ENCODE results near the gene EFEMP2. TPM values are rescaled to one million over a fixed set of nuclear protein-coding genes. Genes with fewer than 3 reads are reported as not detected.
A peak's percentile ranks its signal among the peaks of the same experiment; 100 is the strongest.

Gene EFEMP2
- total RNA-seq, 1 experiment from 2014 or later: 23.7 TPM

DNA sequence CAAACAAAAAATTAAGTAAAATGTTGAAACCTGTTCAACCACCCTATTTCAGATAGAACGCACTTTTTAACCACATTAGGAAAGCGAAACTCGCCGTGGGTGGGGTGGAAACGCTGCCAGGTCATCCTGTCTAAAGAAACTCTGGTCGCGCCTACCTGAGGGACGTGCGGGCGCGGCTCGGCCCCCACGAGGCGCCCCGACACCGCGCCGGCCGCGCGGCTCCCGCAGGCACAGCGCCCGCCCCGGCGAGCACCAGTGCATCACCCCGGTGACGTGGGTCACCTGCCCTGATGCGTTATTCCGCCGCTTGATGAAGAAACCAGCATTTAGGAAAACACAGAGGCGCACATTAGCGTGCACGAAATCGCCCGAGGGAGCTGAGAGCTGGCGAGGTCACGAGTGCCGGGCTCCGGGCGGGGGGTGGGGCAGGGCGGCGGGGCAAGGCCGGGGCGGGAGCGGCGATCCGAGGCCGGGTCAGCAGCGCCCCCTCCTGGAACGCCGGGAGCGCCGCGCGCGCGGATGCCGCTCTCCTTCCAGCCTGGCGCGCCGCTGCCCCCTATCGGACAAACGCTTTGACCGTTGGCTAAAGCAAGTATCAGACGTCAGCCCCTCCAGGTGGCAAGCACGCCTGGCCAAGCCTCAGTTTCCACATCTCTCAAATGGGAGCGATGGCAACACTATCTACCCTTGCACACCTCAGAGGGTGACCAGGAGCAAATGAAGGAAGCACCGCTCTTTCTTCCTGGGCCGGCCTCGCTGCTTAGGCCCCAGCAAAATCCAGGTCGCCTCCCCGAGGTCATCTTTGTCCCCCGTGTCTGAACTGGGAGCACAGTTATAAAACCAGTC, 54.5 kb downstream of the EFEMP2 start:
- TF ChIP-seq TCF7L2 (IDR thresholded peaks at IDR 0.05; ENCODE audit: low read depth, low read length) (no peak), SIN3A (IDR thresholded peaks at IDR 0.05; ENCODE audit: borderline replicate concordance, insufficient read depth, low read depth, low read length) (peak; percentile 90)
- TF ChIP-seq, protein P1, sequence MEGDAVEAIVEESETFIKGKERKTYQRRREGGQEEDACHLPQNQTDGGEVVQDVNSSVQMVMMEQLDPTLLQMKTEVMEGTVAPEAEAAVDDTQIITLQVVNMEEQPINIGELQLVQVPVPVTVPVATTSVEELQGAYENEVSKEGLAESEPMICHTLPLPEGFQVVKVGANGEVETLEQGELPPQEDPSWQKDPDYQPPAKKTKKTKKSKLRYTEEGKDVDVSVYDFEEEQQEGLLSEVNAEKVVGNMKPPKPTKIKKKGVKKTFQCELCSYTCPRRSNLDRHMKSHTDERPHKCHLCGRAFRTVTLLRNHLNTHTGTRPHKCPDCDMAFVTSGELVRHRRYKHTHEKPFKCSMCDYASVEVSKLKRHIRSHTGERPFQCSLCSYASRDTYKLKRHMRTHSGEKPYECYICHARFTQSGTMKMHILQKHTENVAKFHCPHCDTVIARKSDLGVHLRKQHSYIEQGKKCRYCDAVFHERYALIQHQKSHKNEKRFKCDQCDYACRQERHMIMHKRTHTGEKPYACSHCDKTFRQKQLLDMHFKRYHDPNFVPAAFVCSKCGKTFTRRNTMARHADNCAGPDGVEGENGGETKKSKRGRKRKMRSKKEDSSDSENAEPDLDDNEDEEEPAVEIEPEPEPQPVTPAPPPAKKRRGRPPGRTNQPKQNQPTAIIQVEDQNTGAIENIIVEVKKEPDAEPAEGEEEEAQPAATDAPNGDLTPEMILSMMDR (IDR thresholded peaks at IDR 0.05): peak; percentile 100
- TF ChIP-seq, protein P2, sequence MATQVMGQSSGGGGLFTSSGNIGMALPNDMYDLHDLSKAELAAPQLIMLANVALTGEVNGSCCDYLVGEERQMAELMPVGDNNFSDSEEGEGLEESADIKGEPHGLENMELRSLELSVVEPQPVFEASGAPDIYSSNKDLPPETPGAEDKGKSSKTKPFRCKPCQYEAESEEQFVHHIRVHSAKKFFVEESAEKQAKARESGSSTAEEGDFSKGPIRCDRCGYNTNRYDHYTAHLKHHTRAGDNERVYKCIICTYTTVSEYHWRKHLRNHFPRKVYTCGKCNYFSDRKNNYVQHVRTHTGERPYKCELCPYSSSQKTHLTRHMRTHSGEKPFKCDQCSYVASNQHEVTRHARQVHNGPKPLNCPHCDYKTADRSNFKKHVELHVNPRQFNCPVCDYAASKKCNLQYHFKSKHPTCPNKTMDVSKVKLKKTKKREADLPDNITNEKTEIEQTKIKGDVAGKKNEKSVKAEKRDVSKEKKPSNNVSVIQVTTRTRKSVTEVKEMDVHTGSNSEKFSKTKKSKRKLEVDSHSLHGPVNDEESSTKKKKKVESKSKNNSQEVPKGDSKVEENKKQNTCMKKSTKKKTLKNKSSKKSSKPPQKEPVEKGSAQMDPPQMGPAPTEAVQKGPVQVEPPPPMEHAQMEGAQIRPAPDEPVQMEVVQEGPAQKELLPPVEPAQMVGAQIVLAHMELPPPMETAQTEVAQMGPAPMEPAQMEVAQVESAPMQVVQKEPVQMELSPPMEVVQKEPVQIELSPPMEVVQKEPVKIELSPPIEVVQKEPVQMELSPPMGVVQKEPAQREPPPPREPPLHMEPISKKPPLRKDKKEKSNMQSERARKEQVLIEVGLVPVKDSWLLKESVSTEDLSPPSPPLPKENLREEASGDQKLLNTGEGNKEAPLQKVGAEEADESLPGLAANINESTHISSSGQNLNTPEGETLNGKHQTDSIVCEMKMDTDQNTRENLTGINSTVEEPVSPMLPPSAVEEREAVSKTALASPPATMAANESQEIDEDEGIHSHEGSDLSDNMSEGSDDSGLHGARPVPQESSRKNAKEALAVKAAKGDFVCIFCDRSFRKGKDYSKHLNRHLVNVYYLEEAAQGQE (IDR thresholded peaks at IDR 0.05; ENCODE audit: insufficient read depth in 1 of 2, low read depth in 2 of 2, low read length in 1 of 2): no peak
- Histone ChIP-seq H3K4me1 (ENCODE audit: control insufficient read depth, insufficient read depth, low read length) (0 out of 2 replicates have a peak, but pooled peaks cover 3% of the 10 kb centered on the region), H3K36me3 (ENCODE audit: control insufficient read depth, insufficient read depth, low read length) (no peaks in the 10 kb centered on the region), H3K27me3 (ENCODE audit: control insufficient read depth, insufficient read depth, low read length) (no peaks in the 10 kb centered on the region), H3K27ac (ENCODE audit: low read length) (peak overlapping the region; percentile 80), H3K9me3 (ENCODE audit: control insufficient read depth, insufficient read depth, low read depth, low read length) (no peaks in the 10 kb centered on the region), H3K4me3 (ENCODE audit: low read depth in 2 of 2, low read length in 2 of 2) (peak overlapping the region; percentile 64 to 77)
- DNase-seq (ENCODE audit: low read depth, low spot score): peak; percentile 42
- no TSS peak for BruUV-seq (replicated peaks)
- intact Hi-C loops (cut with micrococcal nuclease; ENCODE audit: unreplicated experiment): loop anchor here (5.0 kb wide), 2 partner anchors 36 to 106 kb away; partner anchors contain the start of genes AP5B1 and KAT5
- ATAC-seq: peak; percentile 96
- in situ Hi-C loops (cut with HindIII; ENCODE audit: low pct_unique_long_range_greater_than_20kb, low sequenced_read_pairs): no loop called here
- CTCF ChIA-PET: interaction anchor here (0.6 to 2.3 kb wide), 9 partner anchors 14 to 180 kb away, joined by 3 to 24 read pairs (median 4); partner anchors contain the start of genes AP5B1, KAT5, MUS81 and SIPA1
- POLR2A ChIA-PET: no interaction called here

DNA sequence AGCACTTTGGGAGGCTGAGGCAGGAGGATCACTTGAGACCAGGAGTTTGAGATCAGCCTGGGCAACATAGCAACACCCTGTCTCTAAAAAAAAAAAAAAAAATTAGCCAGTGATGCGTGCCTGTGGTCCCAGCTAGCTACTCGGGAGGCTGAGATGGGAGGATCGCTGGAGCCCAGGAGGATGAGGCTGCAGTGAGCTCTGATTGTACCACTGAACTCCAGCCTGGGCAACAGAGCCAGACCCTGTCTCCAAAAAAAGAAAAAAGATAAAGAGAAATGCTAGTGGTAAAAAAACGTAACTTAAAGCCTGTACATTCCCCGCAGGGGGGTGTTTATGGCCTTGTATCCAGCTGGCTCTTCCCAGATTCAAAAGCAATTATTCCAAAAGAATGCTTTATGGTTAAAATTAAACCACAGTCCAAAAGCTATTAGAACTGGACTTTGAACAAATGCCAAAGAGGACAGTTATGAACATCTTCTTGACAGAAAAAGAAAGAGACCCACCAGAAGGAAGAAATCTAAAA, 55.2 kb downstream of the EFEMP2 start:
- DNase-seq (ENCODE audit: low read depth, low spot score) (no peak), ATAC-seq (no peak)
- ChIA-PET CTCF (interaction anchor here (0.6 to 2.3 kb wide), 7 partner anchors 13 to 110 kb away, joined by 3 to 24 read pairs (median 6); partner anchors contain the start of genes AP5B1 and KAT5), POLR2A (interaction anchor here (0.6 to 0.7 kb wide), 2 partner anchors 48 to 108 kb away, joined by 3 to 14 read pairs; no protein-coding TSS in a partner anchor)
- intact Hi-C loops (cut with micrococcal nuclease; ENCODE audit: unreplicated experiment): loop anchor here (5.0 kb wide), 2 partner anchors 35 to 105 kb away; partner anchors contain the start of genes AP5B1 and KAT5
- no peak for TF ChIP-seq SIN3A (IDR thresholded peaks at IDR 0.05; ENCODE audit: borderline replicate concordance, insufficient read depth, low read depth, low read length)
- TF ChIP-seq, protein P2 (IDR thresholded peaks at IDR 0.05; ENCODE audit: insufficient read depth in 1 of 2, low read depth in 2 of 2, low read length in 1 of 2): no peak
- TF ChIP-seq, protein P1 (IDR thresholded peaks at IDR 0.05): no peak
- no peak for TF ChIP-seq TCF7L2 (IDR thresholded peaks at IDR 0.05; ENCODE audit: low read depth, low read length)
- TF ChIP-seq POLR2AphosphoS5 (IDR thresholded peaks at IDR 0.05; ENCODE audit: low read depth, low read length): no peak
- Histone ChIP-seq H3K9me3 (ENCODE audit: control insufficient read depth, insufficient read depth, low read depth, low read length) (no peaks in the 10 kb centered on the region), H3K27me3 (ENCODE audit: control insufficient read depth, insufficient read depth, low read length) (no peaks in the 10 kb centered on the region), H3K36me3 (ENCODE audit: control insufficient read depth, insufficient read depth, low read length) (no peaks in the 10 kb centered on the region), H3K4me1 (ENCODE audit: control insufficient read depth, insufficient read depth, low read length) (0 out of 2 replicates have a peak, but pooled peaks cover 3% of the 10 kb centered on the region), H3K4me3 (ENCODE audit: low read depth in 2 of 2, low read length in 2 of 2) (peak overlapping the region; percentile 64 to 77), H3K27ac (ENCODE audit: low read length) (peak overlapping the region; percentile 80)
- in situ Hi-C loops (cut with HindIII; ENCODE audit: low pct_unique_long_range_greater_than_20kb, low sequenced_read_pairs): no loop called here
- no TSS peak for BruUV-seq (replicated peaks)

Data from Panc1 (cell line).